22Rv1 (cell line): ENCODE results near the gene CDC7.

Source experiments
- H3K27ac ChIP-seq: fragments of 450-650 bp; 2 replicates; pipeline ENCODE4 v1.5.1; 2017
- ZFX ChIP-seq: fragments of 450-650 bp; IDR thresholded peaks from 2 replicates; pipeline ENCODE4 v1.6.1; 2017; ENCODE audit warnings: antibody characterized with exemption, borderline replicate concordance
- TF ChIP-seq, protein P1 (sequence below): fragments of 450-650 bp; IDR thresholded peaks from 2 replicates; pipeline ENCODE4 v1.5.1; 2017; ENCODE audit warnings: mild to moderate bottlenecking

CDC7 gene

DNA sequence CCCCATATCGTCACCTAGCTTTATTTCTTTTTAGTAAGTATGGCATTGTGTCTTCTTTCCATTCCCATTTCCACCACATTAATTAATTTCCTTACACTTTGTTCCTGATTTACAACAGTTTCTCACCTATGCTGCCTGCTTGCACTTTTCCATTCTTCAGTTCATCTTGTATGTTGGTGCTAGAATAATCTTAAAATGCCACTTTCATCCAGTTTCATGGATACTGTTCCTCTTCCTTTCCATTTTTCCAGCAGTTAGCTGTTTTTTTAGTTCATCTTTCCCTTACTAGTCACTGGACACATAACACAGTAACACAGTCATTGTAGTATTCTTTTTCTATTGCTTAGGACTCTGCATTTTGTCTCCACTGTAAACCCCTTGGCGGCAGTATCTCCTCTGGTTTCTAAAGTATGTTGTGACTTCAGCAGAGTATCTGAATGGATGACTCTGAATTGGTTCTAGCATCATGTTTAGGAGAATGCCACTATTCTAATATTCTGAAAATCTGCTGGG, 2.1 kb downstream of the CDC7 start:
- no peak overlapping the region for H3K27ac ChIP-seq
- no peak for TF ChIP-seq ZFX
- TF ChIP-seq, protein P1, sequence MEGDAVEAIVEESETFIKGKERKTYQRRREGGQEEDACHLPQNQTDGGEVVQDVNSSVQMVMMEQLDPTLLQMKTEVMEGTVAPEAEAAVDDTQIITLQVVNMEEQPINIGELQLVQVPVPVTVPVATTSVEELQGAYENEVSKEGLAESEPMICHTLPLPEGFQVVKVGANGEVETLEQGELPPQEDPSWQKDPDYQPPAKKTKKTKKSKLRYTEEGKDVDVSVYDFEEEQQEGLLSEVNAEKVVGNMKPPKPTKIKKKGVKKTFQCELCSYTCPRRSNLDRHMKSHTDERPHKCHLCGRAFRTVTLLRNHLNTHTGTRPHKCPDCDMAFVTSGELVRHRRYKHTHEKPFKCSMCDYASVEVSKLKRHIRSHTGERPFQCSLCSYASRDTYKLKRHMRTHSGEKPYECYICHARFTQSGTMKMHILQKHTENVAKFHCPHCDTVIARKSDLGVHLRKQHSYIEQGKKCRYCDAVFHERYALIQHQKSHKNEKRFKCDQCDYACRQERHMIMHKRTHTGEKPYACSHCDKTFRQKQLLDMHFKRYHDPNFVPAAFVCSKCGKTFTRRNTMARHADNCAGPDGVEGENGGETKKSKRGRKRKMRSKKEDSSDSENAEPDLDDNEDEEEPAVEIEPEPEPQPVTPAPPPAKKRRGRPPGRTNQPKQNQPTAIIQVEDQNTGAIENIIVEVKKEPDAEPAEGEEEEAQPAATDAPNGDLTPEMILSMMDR, result no peak

DNA sequence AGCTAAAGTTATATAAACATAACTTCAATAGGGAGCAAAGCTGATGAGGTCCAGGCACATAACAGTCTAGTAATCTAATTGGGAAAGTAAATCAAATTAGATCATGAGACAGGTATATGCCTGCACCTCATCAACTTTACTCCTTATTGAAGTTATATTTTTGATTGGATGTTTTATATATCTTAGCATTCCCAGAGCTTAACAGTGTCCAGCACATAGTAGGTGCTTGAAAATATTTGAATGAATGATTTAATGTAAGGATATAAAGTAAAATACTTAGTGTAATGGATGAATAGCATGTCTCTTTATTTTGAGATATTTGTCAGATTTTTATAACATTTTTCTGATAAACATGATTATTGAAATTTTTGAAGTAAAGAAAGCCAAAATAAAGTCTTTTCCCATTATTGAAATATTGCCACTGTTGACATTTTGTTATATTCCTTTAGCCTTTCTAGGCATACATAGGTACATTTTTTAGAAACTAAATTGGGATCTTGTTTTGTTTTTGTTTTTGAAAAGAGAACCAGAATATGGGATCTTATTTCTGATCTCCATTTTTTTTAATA, 2.8 kb downstream of the CDC7 start:
- no peak overlapping the region for H3K27ac ChIP-seq
- TF ChIP-seq, protein P1, result no peak
- TF ChIP-seq ZFX, result no peak

DNA sequence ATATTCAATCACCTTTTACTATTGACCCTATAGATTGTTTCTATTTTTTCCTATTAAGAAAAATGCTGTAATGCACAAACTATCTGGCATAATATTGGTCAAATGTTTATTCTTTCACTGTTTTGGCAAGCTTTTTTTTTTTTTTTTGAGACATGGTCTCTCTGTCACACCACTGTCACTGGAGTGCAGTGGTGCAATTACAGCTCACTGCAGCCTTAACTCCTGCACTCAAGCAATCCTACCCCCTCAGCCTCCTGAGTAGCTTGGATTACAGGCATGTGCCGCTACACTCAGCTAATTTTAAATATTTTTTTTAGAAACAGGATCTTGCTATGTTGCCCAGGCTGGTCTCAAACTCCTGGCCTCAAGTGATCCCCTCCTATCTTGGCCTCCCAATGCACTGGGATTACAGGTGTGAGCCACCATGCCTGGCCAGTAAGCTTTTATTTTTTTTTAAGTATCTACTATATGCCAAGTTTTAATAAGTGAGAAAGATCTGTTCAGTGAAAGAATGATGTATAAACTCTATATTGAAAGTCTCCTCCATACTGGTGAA, 3.4 kb downstream of the CDC7 start:
- no peak overlapping the region for H3K27ac ChIP-seq
- TF ChIP-seq, protein P1, result no peak
- no peak for TF ChIP-seq ZFX

DNA sequence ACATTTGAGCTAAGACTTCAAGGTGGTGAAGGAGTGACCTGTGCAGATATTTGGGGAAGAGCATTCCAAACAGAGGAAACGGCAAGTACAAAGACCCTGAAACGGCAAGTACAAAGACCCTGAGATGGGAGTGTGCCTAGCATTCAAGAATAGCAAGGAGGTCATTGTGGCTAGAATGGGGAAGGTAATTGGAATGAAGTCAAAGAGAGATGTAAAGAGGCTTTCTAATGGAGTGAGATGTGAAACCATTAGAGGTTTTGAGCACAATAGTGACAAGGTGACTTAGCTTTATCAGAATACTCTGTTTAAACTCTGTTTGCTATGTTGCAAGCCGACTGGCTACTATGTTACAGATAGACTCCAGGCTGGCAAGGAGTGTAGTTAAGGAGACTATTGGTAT, 4.4 kb downstream of the CDC7 start:
- TF ChIP-seq ZFX, result no peak
- TF ChIP-seq, protein P1, result no peak
- no peak overlapping the region for H3K27ac ChIP-seq

DNA sequence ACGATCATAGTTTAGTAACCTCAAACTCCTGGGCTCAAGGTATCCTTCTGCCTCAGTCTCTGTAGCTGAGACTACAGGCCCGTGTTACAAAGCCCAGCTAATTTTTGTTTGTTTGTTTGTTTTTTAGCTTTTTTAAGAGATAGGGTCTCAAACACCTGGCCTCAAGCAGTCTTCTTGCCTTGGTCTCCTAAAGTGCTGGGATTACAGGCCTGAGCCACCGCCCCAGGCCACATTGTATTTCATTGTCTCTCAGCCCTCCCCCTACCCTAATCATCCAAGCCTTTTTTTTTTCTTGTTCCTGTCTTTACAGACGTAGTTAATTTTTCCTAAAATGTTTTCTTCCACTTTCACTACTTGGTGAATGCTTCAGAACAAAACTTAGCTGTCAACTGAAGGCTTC, 5.4 kb downstream of the CDC7 start:
- TF ChIP-seq, protein P1, result no peak
- no peak for TF ChIP-seq ZFX
- H3K27ac ChIP-seq, result no peak overlapping the region

DNA sequence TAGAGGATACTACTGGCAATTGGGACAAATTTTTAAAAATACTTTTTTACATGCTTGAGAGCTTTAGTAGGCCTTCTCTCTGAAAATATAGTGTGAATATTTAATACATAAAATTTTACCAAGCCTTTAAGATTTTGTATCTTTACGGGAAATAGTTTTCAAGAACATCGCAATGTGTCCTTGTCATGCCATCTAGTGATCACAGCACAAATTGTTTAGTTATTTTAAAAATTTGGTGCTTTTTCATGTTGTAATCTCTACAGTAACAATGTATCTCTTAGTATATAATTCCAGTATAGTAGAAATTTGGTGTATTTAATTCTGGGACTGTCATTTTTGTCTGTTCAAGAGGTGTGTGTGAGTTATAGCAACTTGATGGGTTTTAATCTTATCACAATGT, 6.7 kb downstream of the CDC7 start:
- no peak overlapping the region for H3K27ac ChIP-seq
- TF ChIP-seq, protein P1, result no peak
- TF ChIP-seq ZFX, result no peak

GRCh38 chr1:91510754-91511153, 10.1 kb downstream of the CDC7 start:
- TF ChIP-seq, protein P1, result no peak
- no peak for TF ChIP-seq ZFX
- no peak overlapping the region for H3K27ac ChIP-seq
